B cell (primary cell): ENCODE results near the gene MISP3. TPM values are rescaled to one million over a fixed set of nuclear protein-coding genes. Genes with fewer than 3 reads are reported as not detected.

Experiments used
- ATAC-seq: fragments of 200-7000 bp; cut with Tn5 transposase; one replicate; pipeline ENCODE4 v1.10.0; 2021; ENCODE audit warnings: low read depth, mild to moderate bottlenecking, moderate number of reproducible peaks, moderate library complexity
- CTCF ChIA-PET: fragments of 350-600 bp; sonication (Branson Sonifier 250); formaldehyde crosslinking; loops from one replicate; lab custom pipeline; 2021; ENCODE audit warnings: antibody characterized with exemption, inconsistent platforms; lab: Charles Lee
- POLR2A ChIA-PET: fragments of 350-600 bp; sonication (Branson Sonifier 250); formaldehyde crosslinking; loops from one replicate; lab custom pipeline; 2021; ENCODE audit warnings: antibody characterized with exemption; lab: Charles Lee
- DNase-seq: peaks from one replicate; pipeline ENCODE4 v3.0.0; 2013
- H2AFZ ChIP-seq: 2 replicates; pipeline ENCODE4 v1.6.1; 2012; ENCODE audit warnings: mild to moderate bottlenecking, low read depth, low read length; ENCODE audit not compliant: insufficient read depth, poor library complexity, severe bottlenecking
- H3K27ac ChIP-seq, 2 donors: 1 replicate in 1 of 2; 2 replicates in 1 of 2; pipeline ENCODE4 v1.5.1; 2012 to 2013; ENCODE audit warnings: low read length in 2 of 2, mild to moderate bottlenecking in 2 of 2, moderate library complexity in 1 of 2
- H3K27me3 ChIP-seq, 4 experiments: fragments of 200-600 bp in 1 of 4; sonication (generic) in 1 of 4; replicated peaks in 1 of 4; 1 replicate in 2 of 4; 2 replicates in 2 of 4; pipeline versions ENCODE4 v1.6.1 to v1.7.0; 2013 to 2016; ENCODE audit warnings: low read length in 3 of 4, mild to moderate bottlenecking in 2 of 4, mixed read lengths in 1 of 4, moderate library complexity in 1 of 4; ENCODE audit not compliant: insufficient read depth in 4 of 4, control insufficient read depth in 3 of 4; ENCODE audit errors: control extremely low read depth in 1 of 4
- H3K36me3 ChIP-seq, 2 experiments: replicated peaks in 1 of 2; 1 replicate in 1 of 2; 2 replicates in 1 of 2; pipeline versions ENCODE4 v1.6.1 to v1.7.1; 2013; ENCODE audit warnings: low read length in 1 of 2; ENCODE audit not compliant: insufficient read depth in 2 of 2, control insufficient read depth in 1 of 2; ENCODE audit errors: control extremely low read depth in 1 of 2, extremely low read depth in 1 of 2
- H3K4me1 ChIP-seq, 2 donors: fragments of 200-600 bp in 1 of 2; sonication (generic) in 1 of 2; 1 replicate in 1 of 2; 2 replicates in 1 of 2; pipeline versions ENCODE4 v1.5.1 to v1.6.1; 2013 to 2017; ENCODE audit warnings: low read length in 2 of 2; ENCODE audit not compliant: control insufficient read depth in 2 of 2, insufficient read depth in 2 of 2
- H3K4me2 ChIP-seq: replicated peaks from 2 replicates; pipeline ENCODE3; 2012; ENCODE audit warnings: mild to moderate bottlenecking, low read depth, low read length; ENCODE audit not compliant: poor library complexity, severe bottlenecking
- H3K4me3 ChIP-seq, 5 experiments: fragments of 200-600 bp in 1 of 5; sonication (generic) in 1 of 5; 1 replicate in 3 of 5; 2 replicates in 2 of 5; pipeline versions ENCODE4 v1.5.1 to v1.7.0; 2011 to 2016; ENCODE audit warnings: low read length in 4 of 5, mild to moderate bottlenecking in 4 of 5, low read depth in 2 of 5, control low read depth in 1 of 5, moderate library complexity in 1 of 5; ENCODE audit not compliant: insufficient read depth in 1 of 5; ENCODE audit errors: control extremely low read depth in 1 of 5, extremely low read depth in 1 of 5
- H3K79me2 ChIP-seq: fragments of 200-600 bp; sonication (generic); one replicate; pipeline ENCODE4 v1.6.0; 2016; ENCODE audit warnings: low read length; ENCODE audit not compliant: control insufficient read depth, insufficient read depth
- H3K9ac ChIP-seq: fragments of 200-600 bp; sonication (generic); 2 replicates; pipeline ENCODE4 v1.6.1; 2017; ENCODE audit warnings: mild to moderate bottlenecking, low read length, moderate library complexity
- H3K9me3 ChIP-seq, 3 donors: one replicate each; pipeline versions ENCODE4 v1.6.1 to v1.7.1; 2013; ENCODE audit warnings: low read length in 2 of 3; ENCODE audit not compliant: control insufficient read depth in 2 of 3, insufficient read depth in 1 of 3; ENCODE audit errors: control extremely low read depth in 1 of 3
- H4K20me1 ChIP-seq: 2 replicates; pipeline ENCODE4 v1.6.0; 2012; ENCODE audit warnings: mild to moderate bottlenecking, low read length; ENCODE audit not compliant: insufficient read depth, control insufficient read depth, poor library complexity, severe bottlenecking
- H3K27ac Mint-ChIP-seq: one replicate; pipeline ENCODE4 v1.8.0; 2021; ENCODE audit warnings: mixed read lengths
- H3K27me3 Mint-ChIP-seq: one replicate; pipeline ENCODE4 v1.8.0; 2021; ENCODE audit warnings: mixed read lengths
- H3K4me1 Mint-ChIP-seq: one replicate; pipeline ENCODE4 v1.8.0; 2021; ENCODE audit warnings: mixed read lengths
- H3K4me3 Mint-ChIP-seq: one replicate; pipeline ENCODE4 v1.8.0; 2021; ENCODE audit warnings: mixed read lengths
- H3K9me3 Mint-ChIP-seq: one replicate; pipeline ENCODE4 v1.8.0; 2022; ENCODE audit warnings: mixed read lengths; ENCODE audit not compliant: insufficient read depth
- EZH2 ChIP-seq: IDR thresholded peaks from 2 replicates; pipeline ENCODE4 v1.6.1; 2012; ENCODE audit warnings: borderline replicate concordance, low read depth, mild to moderate bottlenecking, moderate library complexity, low read length; ENCODE audit not compliant: insufficient read depth, poor library complexity, severe bottlenecking
- WGBS: methylation state at CpG from one replicate; pipeline ENCODE4 v1.1.5; 2013; ENCODE audit warnings: missing lambda C conversion rate; ENCODE audit not compliant: insufficient coverage; 5-methylcytosine and 5-hydroxymethylcytosine counted together
- intact Hi-C: fragments of 100-400 bp; cut with micrococcal nuclease; formaldehyde crosslinking; loops from one replicate; pipeline ENCODE4 v1.10.0; 2022
- polyA plus RNA-seq: library from polyadenylated mRNA; depleted of rRNA; stranded (reverse); fragments of >200 nt; gene quantifications from 2 replicates; pipeline ENCODE4 v1.2.3, GENCODE V29; 2012
- total RNA-seq, 2 donors: library from RNA; stranded (reverse); fragments of 120-200 nt in 1 of 2; gene quantifications; 1 replicate in 1 of 2; 2 replicates in 1 of 2; pipeline versions ENCODE4 v1.2.3 to v1.2.4, GENCODE V29; 2013 to 2022
- TF ChIP-seq, protein P1 (sequence below): fragments of 200-600 bp; IDR thresholded peaks from one replicate; pipeline ENCODE4 v1.8.0; 2022; ENCODE audit warnings: antibody characterized with exemption, mild to moderate bottlenecking

MISP3 gene
- total and polyA plus RNA-seq, 2 donors (not counting 1 experiment from before 2014, with no cell fraction given) = 0.34 TPM

DNA sequence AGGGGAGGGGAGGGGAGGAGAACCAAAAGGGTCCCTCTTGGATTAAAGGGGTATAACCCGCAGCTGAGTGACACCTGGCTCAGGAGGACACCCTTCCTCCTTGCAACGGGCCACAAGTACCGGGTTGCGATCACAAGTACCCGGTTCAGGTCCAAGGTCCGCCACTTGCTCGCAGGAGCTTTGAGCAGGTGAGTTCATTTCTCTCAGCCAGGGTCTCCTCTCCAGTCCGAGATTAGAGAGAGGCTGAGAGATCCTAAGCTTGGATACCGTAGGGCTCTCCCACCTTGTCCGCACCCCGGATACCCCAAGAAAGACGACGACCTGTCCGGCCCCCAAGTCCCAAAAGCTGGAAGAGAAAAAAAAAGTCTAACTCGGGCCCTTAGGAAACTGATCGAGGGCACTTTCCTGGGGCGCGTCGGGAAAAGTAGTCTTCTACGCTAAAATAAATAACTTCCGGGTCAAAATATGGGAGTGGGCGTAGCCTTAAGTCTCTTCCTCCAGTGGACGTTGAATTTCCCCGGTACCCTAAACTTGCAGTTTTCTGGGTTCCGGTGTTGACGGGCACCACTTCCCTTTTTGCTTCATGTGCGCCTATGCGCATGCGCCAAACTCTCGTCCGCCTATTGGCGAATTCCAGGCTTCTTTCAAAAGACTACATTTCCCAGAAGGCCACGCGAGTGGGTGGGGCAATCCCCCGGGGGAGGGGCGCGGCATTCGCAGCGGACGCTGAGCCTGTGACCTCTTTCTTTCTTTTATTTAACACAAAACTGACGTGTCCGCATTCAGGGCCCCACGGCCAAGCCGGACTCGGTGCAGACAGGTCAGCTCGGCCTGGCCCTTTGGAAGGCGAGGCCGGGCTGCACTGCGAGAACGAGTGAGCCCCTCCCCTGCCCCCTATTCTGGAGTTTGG is 8.6 kb downstream of the MISP3 start:
- Histone ChIP-seq H3K4me1 (peaks cover 14 to 18% of the 10 kb centered on the region in 2 donors), H3K27ac (peak overlapping the region; percentile 72 to 89), H3K4me3 (peak overlapping the region; percentile 65 to 89 (median 77)), H3K36me3 (no peaks in the 10 kb centered on the region), H3K79me2 (peaks cover 4% of the 10 kb centered on the region), H4K20me1 (no peaks in the 10 kb centered on the region), H3K4me2 (peak overlapping the region; percentile 99), H3K9me3 (no peaks in the 10 kb centered on the region), H3K27me3 (no peaks in the 10 kb centered on the region), H2AFZ (peak overlapping the region; percentile 91), H3K9ac (peak overlapping the region; percentile 89)
- under 1% methylated on average over 47 of the region's 50 CpGs for WGBS
- H3K9me3 Mint-ChIP-seq = no peaks in the 10 kb centered on the region
- H3K27ac Mint-ChIP-seq = peak overlapping the region; percentile 96
- intact Hi-C loops = loop anchor here (1.0 to 5.0 kb wide), 7 partner anchors 8 to 336 kb away; partner anchors contain the start of genes ASF1B, BRME1, CC2D1A and DDX39A
- no peak for TF ChIP-seq EZH2
- TF ChIP-seq, protein P1, sequence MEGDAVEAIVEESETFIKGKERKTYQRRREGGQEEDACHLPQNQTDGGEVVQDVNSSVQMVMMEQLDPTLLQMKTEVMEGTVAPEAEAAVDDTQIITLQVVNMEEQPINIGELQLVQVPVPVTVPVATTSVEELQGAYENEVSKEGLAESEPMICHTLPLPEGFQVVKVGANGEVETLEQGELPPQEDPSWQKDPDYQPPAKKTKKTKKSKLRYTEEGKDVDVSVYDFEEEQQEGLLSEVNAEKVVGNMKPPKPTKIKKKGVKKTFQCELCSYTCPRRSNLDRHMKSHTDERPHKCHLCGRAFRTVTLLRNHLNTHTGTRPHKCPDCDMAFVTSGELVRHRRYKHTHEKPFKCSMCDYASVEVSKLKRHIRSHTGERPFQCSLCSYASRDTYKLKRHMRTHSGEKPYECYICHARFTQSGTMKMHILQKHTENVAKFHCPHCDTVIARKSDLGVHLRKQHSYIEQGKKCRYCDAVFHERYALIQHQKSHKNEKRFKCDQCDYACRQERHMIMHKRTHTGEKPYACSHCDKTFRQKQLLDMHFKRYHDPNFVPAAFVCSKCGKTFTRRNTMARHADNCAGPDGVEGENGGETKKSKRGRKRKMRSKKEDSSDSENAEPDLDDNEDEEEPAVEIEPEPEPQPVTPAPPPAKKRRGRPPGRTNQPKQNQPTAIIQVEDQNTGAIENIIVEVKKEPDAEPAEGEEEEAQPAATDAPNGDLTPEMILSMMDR = no peak
- ChIA-PET CTCF (interaction anchor here (0.8 to 4.2 kb wide), 10 partner anchors 9 to 333 kb away, joined by 3 to 22 read pairs (median 4); partner anchors contain the start of genes ASF1B and MISP3), POLR2A (interaction anchor here (0.5 to 1.4 kb wide), 6 partner anchors 10 to 935 kb away, joined by 3 to 5 read pairs (median 4); partner anchors contain the start of genes IL27RA and RFX1)
- DNase-seq (peak; percentile 99), ATAC-seq (peak; percentile 91)
- H3K4me3 Mint-ChIP-seq = peak overlapping the region; percentile 96
- peaks cover 12% of the 10 kb centered on the region for H3K4me1 Mint-ChIP-seq
- no peaks in the 10 kb centered on the region for H3K27me3 Mint-ChIP-seq
